ENCODE results near the gene SDHB.
"Not testable (repeated sequence)": the region's sequence is repeated elsewhere in the genome, so short reads cannot be mapped to it uniquely, and the experiment has no call there.

The SDHB gene

GRCh38 chr1:17071794-17072193 lies 18.0 kb upstream of the SDHB start:
- no peak for DNase-seq

- DNase-seq = no peak
Measured at GRCh38 chr1:17070163-17070525, 16.3 kb upstream of the SDHB start.

GRCh38 chr1:17069452-17070162 lies 15.8 kb upstream of the SDHB start:
- no peak for DNase-seq

GRCh38 chr1:17068789-17069188 lies 15.0 kb upstream of the SDHB start:
- no peak for DNase-seq

GRCh38 chr1:17067465-17068240 lies 13.8 kb upstream of the SDHB start:
- no peak for DNase-seq

GRCh38 chr1:17067069-17067426 lies 13.2 kb upstream of the SDHB start:
- DNase-seq = peak; percentile 88

DNA sequence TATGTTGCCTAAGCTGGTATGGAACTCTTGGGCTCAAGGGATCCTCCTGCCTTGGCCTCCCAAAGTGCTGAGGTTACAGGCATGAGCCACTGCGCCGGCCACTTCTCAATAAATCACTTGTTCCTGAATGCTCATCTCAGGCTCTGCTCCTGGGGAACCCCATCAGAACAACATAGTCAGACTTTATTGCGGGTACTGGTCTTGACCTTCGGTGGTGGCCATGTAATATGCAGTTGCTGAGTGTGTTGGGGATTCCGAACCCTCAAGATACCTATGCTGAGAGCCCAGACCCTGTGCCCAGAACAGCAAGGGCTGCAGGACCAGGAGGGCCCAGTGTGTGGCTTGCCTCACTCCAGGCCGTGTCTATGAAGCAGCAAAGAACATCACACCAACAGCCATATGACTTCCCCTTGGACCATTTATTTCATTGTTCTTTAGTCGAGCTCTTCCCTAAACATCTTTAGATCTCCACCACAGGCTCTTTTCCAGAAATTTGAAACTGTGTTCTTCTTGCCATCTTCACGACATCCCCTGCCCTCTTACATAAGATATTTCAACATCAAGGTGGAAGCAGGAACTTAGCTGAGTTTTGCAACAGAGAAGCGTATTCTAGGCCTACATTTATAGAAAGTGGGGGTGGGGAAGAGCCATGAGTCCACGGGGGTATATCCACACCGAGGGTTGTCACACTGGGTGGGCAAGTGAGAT lies 12.7 kb upstream of the SDHB start:
- DNase-seq = peak; percentile 95

- peak; percentile 45 for DNase-seq
Measured at GRCh38 chr1:17065666-17066065, 11.8 kb upstream of the SDHB start.

- DNase-seq = not testable (repeated sequence)
Measured at GRCh38 chr1:17062751-17063150, 8.9 kb upstream of the SDHB start.

GRCh38 chr1:17061892-17062291 lies 8.1 kb upstream of the SDHB start:
- DNase-seq = no peak

GRCh38 chr1:17061486-17061885 lies 7.7 kb upstream of the SDHB start:
- peak; percentile 54 for DNase-seq

DNA sequence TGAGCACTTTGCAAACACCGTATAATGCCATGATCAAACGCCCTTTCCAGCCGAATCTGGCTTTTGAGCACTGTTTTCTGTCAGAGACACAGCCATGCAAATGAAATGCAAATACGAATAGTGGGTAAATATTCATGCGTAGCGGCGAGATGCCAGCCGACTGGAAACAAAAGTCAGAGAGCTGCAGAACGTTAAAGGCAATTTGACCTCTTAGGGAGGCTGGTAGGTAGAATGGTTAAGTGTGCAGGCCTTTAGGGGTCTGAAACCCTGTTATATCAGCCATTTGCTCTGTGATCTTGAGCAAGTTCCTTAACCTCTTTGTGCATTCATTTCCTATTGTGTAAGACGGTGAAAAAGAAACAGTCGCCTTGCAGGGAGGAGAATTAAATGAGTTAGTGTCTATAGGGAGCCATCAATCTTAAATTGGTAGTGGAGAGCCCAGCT lies 6.5 kb upstream of the SDHB start:
- DNase-seq = peak; percentile 80

GRCh38 chr1:17059391-17060305 lies 5.8 kb upstream of the SDHB start:
- DNase-seq = peak; percentile 72

DNA sequence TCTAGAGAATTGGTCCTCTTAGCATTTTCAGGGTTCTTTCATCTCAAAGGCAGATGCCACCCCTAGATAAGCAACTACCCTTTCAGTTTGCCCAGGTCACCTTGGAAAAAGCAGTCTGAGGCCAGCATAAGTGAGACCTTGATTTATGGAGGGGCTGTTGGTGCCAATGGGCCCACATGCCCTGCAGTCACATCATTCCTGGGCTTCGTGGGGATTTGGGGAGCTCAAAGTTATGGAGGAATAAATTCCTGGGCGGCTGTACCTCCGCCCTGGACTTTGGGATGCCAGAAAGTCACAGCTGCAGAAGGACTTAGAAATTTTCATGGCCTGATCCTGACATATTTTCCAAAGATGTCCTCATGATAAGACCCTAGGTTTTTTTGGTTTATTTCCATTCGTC lies 2.7 kb upstream of the SDHB start:
- DNase-seq = no peak

DNA sequence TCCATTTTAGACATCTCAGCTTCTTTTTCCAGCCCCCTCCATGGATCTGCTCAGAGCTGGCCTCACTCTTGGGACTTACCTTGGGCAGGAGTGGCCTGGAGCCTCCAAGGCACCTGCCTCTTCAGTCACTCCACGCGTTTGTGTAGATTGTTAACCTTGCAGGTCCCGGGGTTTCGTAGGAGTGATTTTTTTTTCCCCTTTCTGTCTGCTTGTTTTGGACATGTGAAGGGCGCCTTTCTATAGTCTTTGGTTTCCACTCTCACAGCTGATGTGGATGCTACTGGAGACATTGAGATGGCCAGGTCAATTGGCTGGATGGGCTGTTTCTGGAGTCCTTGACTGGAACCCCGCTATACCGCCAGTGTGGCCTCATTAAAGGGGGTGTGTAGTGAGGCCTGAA lies 2.0 kb upstream of the SDHB start:
- no peak for DNase-seq

DNA sequence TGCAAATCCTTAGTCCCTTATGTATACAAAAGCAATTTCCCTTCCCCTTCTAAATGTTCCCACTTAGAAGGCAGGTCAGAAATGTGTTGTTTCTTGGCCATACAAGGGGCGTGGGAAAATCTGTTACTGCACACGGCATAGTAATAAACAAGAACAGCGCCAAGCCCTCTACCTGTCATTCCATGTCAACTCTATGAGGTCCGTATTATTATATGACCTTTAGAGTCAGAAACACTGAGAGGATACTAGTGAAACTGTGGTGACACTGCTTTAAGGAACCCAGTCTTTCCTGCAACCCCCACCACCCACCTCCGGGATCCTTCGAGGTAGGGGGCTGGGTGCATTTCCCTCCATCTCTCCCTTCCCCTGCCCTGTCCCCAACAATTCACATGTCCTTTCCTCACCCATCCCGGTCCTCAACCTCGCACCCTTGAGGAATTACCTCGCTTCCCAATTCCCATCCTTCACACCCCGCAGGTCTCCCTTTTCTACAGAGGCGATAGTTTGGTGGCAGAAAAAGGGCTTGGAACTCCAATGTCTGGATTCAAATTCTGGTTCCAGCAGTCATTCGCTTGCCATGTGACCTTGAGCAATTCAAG lies 647 bp downstream of the SDHB start:
- DNase-seq = peak; percentile 38

- peak; percentile 38 for DNase-seq
Measured at GRCh38 chr1:17052641-17053040, 1.2 kb downstream of the SDHB start.

- no peak for DNase-seq
Measured at GRCh38 chr1:17052038-17052437, 1.8 kb downstream of the SDHB start.

DNA sequence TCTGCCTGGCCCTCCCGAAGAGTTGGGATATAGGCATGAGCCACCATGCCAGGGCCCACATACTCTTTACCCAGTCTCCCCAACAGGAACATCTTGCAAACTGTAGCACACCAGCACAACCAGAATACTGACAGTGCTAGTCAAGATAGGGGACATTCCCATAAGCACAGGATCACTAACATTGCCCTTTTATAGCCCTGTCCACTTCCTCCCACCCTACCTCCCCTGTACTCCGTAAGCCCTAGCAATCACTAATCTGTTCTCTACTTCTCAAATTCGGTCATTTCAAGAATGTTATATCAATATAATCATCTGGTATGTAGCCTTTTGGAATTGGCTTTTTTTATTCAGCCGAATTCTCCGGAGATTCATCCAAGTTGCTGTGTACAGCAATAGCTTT lies 5.9 kb downstream of the SDHB start:
- no peak for DNase-seq

- DNase-seq = no peak
Measured at GRCh38 chr1:17046334-17046657, 7.5 kb downstream of the SDHB start.

DNA sequence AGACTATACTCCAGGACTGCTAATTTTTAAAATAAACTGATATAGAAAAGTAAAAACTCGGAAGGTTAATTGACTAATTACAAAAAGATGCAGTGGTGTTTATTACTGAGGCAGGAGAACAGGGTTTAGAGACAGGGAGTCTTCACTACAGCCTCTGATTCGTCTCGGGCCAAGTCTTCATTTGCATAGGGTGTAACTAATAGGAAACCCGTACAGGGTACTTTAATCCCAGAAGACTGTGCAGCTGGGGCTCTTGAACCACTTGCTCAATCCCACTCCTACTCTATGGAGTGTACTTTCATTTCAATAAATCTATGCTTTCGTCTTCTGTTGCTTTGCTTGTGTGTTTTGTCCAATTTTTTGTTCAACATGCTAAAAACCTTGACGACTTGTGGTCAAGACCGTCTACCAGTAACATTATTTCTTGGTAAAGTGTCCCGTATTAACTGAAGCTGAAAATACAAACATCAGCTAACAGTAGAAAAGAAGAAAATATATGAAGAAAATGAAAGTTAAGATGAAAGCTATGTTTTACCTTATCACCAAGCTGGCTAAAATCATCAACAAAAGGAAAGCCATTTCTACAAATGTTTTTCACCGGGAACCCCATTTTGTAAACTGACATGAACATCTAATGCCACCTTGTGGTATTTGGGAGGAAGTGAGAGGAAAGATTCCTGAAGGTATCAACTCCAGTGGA lies 8.0 kb downstream of the SDHB start:
- DNase-seq = peak; percentile 48

GRCh38 chr1:17045150-17045549 lies 8.7 kb downstream of the SDHB start:
- DNase-seq = peak; percentile 63

Measured in MV-4-11 (cell line).